ENCODE results near the gene CTTNBP2.
"Not testable (repeated sequence)": the region's sequence is repeated elsewhere in the genome, so short reads cannot be mapped to it uniquely, and the experiment has no call there.

Gene CTTNBP2

DNA sequence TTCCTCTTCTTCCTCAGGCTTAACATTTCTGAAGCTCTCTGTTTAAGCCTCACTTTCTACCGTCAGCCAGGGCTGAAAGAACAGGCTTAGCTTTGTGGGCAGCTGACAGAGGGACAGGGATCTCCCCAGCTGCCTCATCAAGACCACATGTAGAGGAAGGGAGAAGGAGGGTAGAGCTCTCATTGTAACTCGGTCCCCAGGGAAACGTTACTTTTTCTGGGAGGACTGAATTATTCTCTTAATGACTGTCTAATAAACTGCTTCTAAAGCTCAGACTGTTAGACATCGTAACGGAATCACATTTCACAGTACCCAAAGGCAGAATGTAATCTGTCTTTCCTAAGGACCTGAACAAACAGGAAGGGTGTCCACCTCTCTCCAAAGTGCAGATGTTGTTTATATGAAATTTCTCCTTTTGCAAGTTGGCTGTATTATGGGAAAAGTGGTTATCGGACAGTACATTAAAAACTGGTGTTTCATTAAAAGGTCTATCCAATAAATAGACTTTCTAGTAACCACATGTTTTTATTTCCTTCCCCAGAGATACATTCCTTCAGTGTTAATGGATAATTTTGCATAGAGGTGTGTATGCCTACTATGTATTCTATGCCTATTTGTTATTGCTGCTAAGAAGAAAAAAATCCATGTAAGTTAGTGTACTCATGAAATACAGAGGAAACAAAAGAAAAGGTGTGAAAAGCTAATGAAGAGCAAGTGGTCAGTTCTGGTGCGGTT, 144.2 kb downstream of the CTTNBP2 start:
- DNase-seq: no peak

DNA sequence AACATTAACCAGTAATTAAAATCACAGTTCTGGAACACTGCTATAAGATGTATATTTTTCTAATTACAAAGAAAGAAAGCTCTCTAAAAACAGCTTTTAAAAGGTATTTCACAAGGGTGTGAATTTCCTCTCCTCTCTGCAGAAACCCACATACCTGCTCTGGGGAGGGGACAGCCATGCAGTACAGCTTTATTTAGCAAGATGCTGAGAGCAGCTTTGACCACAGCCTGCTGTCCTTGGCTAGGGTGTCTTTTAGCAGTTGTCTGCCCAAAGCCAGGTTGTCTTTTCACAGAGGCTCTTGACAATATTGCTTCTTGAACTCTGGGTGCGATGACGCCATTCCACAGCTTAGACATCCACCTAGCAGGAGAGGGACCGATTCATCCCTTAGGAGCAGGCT, 148.3 kb downstream of the CTTNBP2 start:
- no peak for DNase-seq

DNA sequence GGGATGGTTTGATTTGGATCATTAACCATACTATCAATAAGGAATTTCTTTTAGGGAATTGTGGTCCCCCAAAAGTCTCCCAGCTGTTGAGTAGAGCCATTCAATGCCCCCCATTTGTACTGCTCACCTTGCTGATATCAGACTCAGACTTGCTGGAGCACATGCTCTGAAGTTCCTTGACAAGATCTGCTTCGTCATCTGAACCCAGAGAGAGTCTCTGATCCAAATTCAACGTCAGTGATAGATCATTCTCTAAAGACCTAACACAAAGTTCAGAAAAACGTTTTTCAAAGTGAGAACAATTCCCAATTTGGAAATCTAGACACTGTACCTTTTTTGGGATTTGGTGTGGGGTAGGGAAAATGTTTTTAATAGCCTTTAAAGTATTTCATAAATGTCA, 153.9 kb downstream of the CTTNBP2 start:
- no peak for DNase-seq

DNA sequence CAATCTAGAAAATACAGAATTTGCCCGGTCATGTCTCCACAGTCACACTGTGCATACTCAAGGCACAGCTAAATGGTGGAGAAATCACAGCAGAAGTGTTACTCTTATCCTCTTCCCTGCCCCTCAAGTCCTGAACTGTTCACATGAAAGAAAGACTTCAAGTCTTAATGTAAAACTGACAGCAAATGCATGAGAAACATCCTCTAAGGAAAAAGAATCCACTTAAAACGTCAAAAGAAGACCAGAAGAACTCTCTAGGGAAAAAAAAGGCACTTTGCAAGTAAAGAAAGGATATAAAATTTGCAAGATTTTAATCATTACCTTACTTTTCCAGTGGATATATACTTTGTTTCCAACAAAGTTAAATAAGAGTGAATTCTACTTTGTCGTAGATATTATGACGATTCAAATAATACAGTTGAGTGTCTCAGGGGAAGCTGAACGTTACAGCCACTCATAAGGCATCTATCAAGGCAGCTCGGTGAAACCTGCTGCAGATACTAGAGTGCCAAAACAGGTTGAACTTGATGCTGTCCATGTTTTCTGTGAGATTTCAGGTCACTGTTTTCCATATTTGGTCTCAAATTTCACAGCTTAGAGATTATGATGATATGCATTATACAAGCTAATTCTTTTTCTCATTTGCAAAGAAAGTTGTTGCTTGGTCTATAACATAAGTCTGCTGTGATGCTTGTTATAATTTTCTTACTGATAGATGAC, 155.0 kb downstream of the CTTNBP2 start:
- DNase-seq: no peak

DNA sequence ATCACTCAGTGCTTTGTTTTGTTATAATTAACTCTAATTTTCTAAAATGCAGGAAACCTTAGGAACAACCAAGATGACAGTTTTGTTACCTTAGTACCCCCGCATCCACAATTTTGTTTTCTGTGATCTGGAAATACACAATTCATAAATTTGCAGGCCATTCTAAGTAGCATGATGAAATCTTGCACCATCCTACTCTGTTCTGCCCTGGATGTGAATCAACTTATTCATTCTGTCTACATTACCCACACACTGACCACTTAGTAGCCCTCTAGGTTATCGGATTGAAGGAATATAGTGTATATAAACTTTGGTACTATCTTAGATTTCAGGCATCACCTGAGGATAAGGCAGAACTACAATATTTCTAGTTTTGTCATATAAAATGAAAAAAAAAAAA, 155.9 kb downstream of the CTTNBP2 start:
- DNase-seq: no peak

DNA sequence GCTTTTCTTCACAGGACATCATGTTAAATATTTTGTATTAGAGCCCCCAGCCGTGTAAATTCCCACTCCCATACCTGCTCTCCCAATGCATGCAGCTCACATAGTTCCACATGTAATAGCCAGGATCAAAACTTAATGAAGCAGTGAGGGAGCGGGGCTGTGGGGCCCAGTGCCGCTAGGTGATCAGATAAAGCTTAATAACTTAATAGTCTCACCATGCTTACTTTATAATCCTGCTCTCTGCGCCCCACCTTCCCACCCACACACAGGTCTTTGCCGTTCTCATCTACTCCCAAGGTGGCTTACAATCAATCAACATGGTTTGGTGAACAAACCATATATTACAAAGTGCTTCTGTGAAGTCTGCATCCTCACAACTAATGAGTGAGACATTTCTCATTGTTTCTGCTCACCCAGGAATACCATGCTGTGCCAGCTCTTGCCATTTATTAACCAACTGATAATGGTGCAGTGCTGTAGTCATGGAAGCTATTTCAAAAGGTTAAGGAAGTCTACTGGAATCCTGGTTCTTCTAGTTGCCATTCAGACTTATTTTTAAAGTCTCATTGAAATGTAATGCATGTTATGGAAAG, 156.4 kb downstream of the CTTNBP2 start:
- DNase-seq: no peak

DNA sequence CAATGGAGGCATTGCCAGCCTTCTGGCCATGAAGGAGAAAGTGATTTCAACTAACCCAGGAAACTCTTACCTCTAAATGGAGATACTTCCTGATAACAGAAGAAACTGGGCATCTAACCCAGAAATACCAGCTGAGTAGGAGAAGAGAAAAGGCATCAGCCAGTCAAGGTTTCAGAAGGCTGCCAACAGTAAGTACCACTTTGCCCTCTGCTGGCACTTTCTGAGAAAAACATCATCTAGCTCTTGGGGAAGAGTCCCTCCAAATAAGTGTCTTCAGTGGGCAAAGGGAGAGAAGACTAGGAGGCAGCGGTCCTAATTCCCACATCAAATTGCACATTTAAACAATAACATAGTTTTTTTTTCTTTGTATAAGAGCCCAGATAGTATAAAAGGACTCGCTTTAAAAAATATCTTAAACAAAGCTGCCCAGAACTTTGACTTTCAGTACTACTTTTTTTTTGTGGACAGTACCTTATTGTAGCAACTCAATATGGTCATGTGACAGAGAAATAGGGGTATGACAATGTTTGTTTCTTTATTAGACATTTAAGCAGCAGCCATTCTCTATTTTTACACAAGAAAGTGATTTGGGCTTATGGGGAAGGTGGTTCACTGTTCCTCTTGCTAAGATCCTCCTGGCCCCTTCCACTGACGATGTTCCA, 157.3 kb downstream of the CTTNBP2 start:
- DNase-seq: peak; percentile 32

DNA sequence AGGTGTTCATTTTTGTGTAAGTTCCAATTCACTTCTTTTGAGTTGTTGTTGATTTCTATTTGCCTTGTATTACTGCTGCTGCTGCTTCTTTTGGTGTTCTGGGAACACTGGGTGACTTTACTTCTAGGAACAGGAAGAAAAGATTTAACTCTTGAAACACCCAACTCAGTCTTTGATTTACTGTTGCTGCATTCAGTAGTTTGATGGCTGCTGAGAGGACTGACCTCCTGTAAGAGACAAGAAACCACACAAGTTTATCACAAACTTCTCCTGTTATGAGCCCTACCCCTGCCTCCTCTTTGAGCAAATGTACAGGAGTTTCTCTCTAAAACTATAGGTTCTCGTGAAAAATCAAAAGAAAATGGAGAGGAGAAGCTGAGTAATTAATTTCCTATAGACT, 161.7 kb downstream of the CTTNBP2 start:
- no peak for DNase-seq

DNA sequence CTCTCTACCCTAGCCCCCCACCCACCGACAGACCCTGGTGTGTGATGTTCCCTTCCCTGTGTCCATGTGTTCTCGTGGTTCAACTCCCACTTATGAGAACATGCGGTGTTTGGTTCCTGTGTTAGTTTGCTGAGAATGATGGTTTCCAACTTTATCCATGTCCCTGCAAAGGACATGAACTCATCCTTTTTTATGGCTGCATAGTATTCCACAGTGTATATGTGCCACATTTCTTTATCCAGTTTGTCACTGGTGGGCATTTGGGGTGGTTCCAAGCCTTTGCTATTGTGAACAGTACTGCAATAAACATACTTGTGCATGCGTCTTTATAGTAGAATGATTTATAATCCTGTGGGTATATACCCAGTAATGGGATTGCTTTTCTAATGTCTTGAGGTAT, 165.1 kb downstream of the CTTNBP2 start:
- not testable (repeated sequence) for DNase-seq

DNA sequence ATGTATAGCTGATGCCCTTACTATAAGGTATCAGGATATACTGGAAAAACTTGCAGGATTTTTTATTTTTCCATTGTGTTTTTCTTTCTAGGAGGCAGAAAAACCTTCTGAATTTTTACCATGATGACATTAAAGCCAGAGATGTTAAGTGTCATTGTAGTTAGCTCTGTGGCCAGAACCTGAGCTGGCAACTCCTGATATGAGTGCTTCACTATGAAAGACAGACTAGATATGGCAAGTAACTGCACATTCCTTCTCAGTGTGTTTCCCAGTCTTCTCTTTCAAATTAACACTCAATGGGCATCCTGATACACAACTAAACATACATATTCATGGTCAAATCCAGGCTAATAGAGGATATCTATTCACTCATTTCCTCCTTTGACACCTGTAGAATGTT, 166.2 kb downstream of the CTTNBP2 start:
- DNase-seq: no peak

DNA sequence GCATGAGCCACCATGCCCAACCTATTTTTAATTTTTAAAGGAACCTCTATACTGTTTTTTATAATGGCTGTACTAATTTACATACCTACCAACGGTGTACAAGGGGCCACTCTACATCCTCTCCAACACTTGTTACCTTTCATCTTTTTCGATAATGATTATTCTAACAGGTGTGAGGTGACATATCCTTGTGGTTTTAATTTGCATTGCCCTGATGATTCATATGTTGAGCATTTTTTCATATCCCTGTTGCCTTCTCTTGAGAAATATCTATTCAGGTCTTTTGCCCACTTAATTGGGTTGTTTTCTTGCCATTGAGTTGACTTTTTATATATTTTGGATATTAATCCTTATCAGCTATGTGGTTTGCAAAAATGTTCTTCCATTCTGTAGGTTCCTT, 167.0 kb downstream of the CTTNBP2 start:
- DNase-seq: no peak

DNA sequence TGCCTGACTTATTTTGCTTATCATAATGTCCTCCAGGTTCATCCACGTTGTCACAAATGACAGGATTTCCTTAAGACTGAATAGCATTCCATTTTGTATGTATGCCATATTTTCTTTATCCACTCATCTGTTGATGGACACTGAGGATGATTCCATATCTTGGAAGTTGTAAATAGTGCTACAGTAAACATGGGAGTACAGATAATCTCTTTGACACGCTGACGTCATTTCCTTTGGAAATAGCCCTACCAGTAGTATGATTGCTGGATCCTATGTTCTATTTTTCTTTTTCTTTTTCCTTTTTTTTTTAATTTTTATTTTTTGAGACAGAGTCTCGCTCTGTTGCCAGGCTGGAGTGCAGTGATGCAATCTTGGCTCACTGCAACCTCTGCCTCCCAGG, 167.6 kb downstream of the CTTNBP2 start:
- DNase-seq: no peak

DNA sequence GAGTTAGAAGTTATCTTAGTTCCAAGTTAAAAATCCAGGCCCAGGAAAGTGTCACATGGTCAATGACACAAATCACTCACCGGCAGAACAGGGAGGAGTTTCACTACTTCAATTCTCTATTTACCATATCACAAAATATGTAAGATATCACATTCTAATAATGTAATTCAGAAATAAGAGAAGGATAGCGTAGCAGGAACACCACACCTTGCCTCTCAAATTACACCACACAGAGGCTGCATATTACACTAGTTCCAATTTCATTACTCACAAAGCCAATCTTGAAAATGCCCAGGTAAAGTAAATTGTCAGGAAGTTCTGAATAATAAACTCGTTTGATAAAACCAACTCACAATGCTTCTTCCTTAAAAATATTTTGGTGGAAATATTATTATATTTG, 169.2 kb downstream of the CTTNBP2 start:
- DNase-seq: no peak

DNA sequence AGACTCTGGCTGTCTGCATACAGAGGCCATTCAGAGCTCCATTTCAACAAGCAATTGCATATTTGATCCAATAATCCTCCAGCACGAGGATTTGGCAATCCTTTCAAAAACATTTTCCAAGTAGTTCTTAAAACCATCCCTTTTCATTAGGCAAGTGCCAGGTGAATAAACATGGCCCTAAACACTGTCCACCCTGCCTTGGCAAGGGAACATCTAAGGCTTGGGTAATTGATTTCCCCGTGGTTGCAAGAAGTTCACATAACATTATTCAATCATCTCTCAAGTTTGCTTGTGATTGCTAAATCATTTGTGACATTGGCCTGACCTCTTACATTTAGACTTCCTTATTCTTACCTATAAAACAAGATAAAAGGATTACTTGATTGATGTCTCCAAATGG, 175.2 kb downstream of the CTTNBP2 start:
- no peak for DNase-seq

DNA sequence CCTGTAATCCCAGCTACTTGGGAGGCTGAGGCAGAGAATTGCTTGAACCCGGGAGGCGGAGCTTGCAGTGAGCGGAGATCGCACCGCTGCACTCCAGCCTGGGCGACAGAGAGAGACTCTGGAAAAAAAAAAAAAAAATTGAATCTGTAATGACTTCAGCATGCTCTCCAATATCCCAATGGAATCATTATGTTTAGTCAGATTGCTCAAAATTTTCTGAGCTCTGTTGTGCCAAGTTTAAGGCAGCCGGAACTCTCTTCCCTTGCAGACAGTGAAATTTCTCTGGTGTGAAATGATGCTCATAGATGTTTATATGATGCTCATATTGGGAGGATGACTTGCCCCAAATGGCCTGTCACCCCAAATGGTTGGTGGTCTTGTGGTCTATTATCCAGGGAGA, 180.9 kb downstream of the CTTNBP2 start:
- DNase-seq: no peak

DNA sequence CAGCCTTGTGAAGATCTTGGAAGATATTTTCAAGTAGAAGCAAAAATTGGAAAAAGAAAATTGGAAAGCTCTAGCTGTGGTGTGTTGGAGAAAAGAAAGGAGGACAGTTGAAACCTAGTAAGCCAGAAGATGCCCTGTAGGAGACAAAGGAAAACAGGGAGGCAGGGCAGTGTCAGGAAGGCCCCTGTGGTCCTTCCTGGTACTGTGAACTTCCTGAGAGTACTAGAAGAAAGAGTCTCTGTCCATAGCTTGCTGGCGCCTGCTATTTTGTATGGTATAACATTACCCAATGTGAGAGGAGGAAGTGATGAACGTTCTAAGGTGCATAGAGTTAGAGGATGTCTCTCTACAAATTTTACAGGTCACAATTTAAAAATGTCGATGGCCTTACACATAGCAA, 183.1 kb downstream of the CTTNBP2 start:
- no peak for DNase-seq

DNA sequence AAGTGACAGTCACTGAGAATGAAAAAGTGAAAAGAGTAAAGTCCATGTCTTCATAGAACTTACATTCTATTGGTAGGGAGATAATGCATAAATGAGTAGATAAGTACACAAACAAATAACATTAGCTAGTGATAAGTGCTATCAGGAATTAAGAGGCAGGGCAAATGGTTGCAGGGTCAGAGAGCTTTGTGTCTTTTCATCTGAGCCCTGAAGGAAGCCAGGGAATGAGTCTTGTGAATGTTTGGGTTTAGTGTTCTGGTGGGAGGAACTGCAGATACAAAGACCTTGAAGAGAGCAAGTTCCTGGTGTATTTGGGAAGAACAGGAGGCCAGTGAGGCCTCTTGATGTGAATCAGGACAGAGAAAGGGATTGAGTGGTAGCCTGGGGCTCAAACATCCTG, 183.8 kb downstream of the CTTNBP2 start:
- DNase-seq: no peak

DNA sequence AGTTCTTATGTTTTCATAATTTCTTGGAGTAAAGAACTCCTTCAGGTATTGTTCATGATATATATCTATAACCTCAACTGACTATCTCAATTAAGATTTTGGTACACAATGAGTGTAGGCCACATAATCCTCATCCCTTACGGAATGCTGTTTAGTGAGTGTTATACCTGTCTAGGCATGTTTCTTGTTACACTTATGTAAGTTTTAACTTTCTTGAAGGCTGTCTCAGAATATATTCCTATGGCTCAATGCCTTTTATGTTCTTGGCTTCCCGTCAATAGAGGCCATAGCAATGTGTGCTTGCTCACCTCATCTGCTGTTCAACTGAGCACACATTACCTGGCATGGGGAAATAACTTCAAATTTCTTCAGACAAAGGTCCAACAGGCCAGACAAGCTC, 185.1 kb downstream of the CTTNBP2 start:
- DNase-seq: no peak

DNA sequence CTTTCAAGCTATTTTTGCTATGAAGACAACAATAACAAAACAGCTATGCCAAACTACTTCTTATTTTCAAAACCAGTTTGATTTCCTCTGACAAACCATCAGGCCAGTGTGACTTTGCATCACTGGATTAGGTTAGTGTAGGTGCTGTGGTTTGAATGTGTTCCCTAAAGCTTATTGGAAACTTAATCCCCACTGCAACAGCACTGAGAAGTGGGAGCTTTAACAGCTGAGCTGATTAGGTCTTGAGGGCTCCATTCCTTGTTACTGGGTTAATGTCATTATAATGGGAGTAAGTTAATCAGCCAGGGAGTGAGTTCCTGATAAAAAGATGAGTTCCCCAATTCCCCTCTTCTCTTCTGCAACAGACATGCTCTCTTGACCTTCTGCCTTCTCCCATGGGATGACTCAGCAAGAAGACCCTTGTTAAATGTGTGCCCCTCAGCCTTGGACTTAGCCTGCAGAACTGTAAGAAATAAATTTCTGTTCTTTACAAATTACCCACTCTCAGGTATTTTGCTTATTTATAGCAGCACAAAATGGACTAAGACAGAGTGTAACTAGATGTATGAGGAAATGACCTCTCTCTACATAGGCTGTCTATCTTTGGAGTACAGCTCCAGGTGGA, 186.8 kb downstream of the CTTNBP2 start:
- DNase-seq: no peak

DNA sequence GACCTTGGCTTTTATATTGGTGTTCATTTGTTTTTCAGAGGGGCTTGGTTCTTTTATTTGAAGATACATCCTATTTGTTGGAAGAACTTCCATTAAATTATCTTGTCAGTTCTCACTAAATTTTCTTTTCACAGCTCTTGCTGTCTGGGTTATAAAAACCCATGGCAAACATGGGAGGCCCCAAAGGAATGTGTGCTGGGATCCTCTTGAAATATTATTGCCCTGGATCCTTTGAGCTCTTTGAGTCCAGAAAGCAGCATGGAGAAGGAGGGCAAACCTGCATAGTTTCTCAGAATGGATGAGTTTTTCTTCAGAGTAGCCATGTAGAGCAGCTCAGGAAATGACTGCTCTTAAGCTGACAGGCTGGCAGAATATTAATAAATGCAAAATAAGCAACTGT, 187.4 kb downstream of the CTTNBP2 start:
- DNase-seq: no peak

DNA sequence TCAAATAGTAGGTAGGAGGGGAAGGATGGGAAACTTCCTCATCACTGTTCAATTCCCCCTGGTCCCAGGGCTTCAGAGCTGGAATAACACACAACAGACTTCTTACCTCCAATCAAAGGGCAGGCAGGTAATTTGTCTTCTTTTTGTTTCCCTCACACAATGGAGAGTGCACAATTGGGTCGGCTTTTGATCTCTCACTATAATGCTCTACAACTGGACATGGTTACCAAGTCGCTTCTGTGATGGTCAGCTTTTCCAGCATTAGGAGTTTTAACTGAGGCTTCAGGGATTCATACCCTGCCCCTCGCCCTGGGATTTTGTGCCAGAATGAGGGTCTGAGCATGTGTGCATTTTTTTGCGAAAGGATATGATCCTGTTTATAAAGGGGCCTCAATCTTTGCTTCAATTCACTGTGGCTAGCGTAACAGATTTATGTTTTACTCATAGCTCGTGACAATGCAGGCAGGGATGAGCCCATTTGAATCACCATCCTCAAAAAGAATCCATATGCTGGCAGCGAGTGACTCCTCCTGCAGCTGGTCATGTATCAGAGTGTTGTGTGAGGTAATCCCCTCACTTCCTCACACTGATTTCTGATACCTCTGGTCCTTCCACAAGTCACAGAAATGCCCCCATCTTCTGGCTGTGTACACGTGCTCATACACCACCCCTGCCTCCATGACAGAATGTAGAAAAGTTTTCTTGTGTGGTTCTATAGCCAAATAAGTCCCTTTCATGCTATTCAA, 189.6 kb downstream of the CTTNBP2 start:
- DNase-seq: no peak

DNA sequence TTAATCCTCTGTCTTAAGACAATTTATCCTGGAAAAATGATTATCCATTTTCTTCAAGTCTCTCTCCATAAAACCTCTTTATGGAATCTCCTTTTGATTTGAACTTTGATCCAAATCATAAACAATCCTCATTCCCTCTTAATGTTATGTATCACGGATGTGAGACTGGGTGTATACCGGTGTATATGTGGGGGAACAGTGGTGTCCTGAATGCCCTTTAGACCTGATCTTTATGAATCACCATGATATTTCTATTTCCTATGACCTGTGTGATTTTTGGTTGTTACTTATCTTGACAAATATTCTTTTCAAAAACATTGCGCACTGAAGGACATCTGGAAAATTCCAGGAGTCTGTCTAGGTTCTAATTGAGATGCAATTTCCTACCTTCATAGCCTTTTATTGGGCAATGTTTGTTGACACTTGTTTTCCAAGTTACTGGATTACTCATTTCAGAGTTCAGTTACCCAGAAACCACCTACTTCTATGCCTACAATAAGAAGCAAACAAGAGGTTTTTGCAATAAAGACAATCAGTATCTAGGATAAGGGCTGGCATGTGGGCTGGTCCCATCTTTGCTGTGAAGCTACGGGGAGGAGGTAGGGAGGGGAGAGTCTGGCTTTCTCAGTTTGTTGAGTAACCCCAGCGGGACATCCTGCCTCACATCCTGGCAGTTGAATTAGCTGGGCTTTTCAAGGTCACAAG, 190.4 kb downstream of the CTTNBP2 start:
- DNase-seq: no peak
